HG03378 (cell line): ENCODE measurements around the gene ROBO1.

Source experiments
- ATAC-seq: cut with Tn5 transposase; IDR thresholded peaks from one replicate; pipeline ENCODE4 v1.9.1; 2021; ENCODE audit warnings: mild to moderate bottlenecking, moderate library complexity; ENCODE audit not compliant: unreplicated experiment

ROBO1 gene

GRCh38 chr3:78858910-78859309 is 908.9 kb downstream of the ROBO1 start:
- no peak for ATAC-seq

GRCh38 chr3:78858174-78858573 is 909.6 kb downstream of the ROBO1 start:
- ATAC-seq = no peak

- no peak for ATAC-seq
Observed at GRCh38 chr3:78857494-78858111, 910.2 kb downstream of the ROBO1 start.

GRCh38 chr3:78856164-78856563 is 911.6 kb downstream of the ROBO1 start:
- ATAC-seq = no peak

- no peak for ATAC-seq
Observed at GRCh38 chr3:78855190-78855589, 912.6 kb downstream of the ROBO1 start.

- ATAC-seq = no peak
Observed at GRCh38 chr3:78848392-78849288, 919.2 kb downstream of the ROBO1 start.

- ATAC-seq = no peak
Observed at GRCh38 chr3:78847603-78848002, 920.2 kb downstream of the ROBO1 start.

- no peak for ATAC-seq
Observed at GRCh38 chr3:78847203-78847602, 920.6 kb downstream of the ROBO1 start.

GRCh38 chr3:78846718-78847117 is 921.1 kb downstream of the ROBO1 start:
- ATAC-seq = no peak

GRCh38 chr3:78845605-78846004 is 922.2 kb downstream of the ROBO1 start:
- ATAC-seq = no peak

GRCh38 chr3:78844307-78844706 is 923.5 kb downstream of the ROBO1 start:
- no peak for ATAC-seq

- ATAC-seq = no peak
Observed at GRCh38 chr3:78839693-78840092, 928.1 kb downstream of the ROBO1 start.

GRCh38 chr3:78838362-78838761 is 929.4 kb downstream of the ROBO1 start:
- no peak for ATAC-seq

- ATAC-seq = no peak
Observed at GRCh38 chr3:78834910-78835309, 932.9 kb downstream of the ROBO1 start.

GRCh38 chr3:78832785-78833204 is 935.0 kb downstream of the ROBO1 start:
- no peak for ATAC-seq

- no peak for ATAC-seq
Observed at GRCh38 chr3:78831446-78831972, 936.3 kb downstream of the ROBO1 start.

GRCh38 chr3:78830470-78830869 is 937.3 kb downstream of the ROBO1 start:
- ATAC-seq = no peak

- no peak for ATAC-seq
Observed at GRCh38 chr3:78827618-78828017, 940.2 kb downstream of the ROBO1 start.

GRCh38 chr3:78825858-78826215 is 942.0 kb downstream of the ROBO1 start:
- ATAC-seq = no peak

GRCh38 chr3:78825118-78825857 is 942.5 kb downstream of the ROBO1 start:
- ATAC-seq = no peak

- ATAC-seq = no peak
Observed at GRCh38 chr3:78823859-78824258, 943.9 kb downstream of the ROBO1 start.
